ENCODE measurements around the gene COPS2. TPM values are rescaled to one million over a fixed set of nuclear protein-coding genes. Genes with fewer than 3 reads are reported as not detected.

The COPS2 gene
- polyA plus RNA-seq, 2 of the 4 experiments (the other 2 are of a cell fraction), result 64.8 to 66.6 TPM

- ATAC-seq (no peak), FAIRE-seq (no peak)
- POLR2A ChIA-PET, result no interaction called here
Measured at GRCh38 chr15:49199666-49200065, 44.3 kb upstream of the COPS2 start.

GRCh38 chr15:49196856-49197255 is 41.5 kb upstream of the COPS2 start:
- ChIA-PET POLR2A (no interaction called here), CTCF (interaction anchor here (0.6 kb wide), 1 partner anchor 472 kb away, joined by 3 read pairs; no protein-coding TSS in a partner anchor)
- H3K27ac ChIP-seq, result no peak overlapping the region
- no peaks in the 10 kb centered on the region for H3K4me1 ChIP-seq
- H3K4me3 ChIP-seq, result no peak overlapping the region
- FAIRE-seq, result no peak
- no peak for ATAC-seq
- no peak for TF ChIP-seq SREBF2 (IDR thresholded peaks at IDR 0.05)
- TF ChIP-seq RFX5 (IDR thresholded peaks at IDR 0.05), result no peak
- no peak for TF ChIP-seq E2F6 (IDR thresholded peaks at IDR 0.05; ENCODE audit: borderline replicate concordance, low read depth)
- no peak for TF ChIP-seq NR3C1 (IDR thresholded peaks at IDR 0.05)
- no peak for TF ChIP-seq NFE2L2 (conservative IDR thresholded peaks at IDR 0.05; ENCODE audit: low read length)
- TF ChIP-seq FOSL2 (IDR thresholded peaks at IDR 0.05), result no peak
- no peak for TF ChIP-seq FOSL2 (CRISPR knock-in tag; IDR thresholded peaks at IDR 0.05)
- no peak for TF ChIP-seq GATA3 (IDR thresholded peaks at IDR 0.05; ENCODE audit: borderline replicate concordance)
- TF ChIP-seq PBX3 (IDR thresholded peaks at IDR 0.05), result no peak
- no peak for TF ChIP-seq EHMT2 (IDR thresholded peaks at IDR 0.05; ENCODE audit: low read depth)
- no peak for DNase-seq (ENCODE audit: low read depth in 1 of 2, low spot score in 1 of 2)
- H3K4me2 ChIP-seq, result no peak overlapping the region
- H3K9me3 ChIP-seq, result no peaks in the 10 kb centered on the region
- 94% methylated on average over 4 of the region's 4 CpGs for WGBS (ENCODE audit: missing lambda C conversion rate)

More at GRCh38 chr15:49199666-49200065, 44.3 kb upstream of the COPS2 start:
- Histone ChIP-seq H3K9me3 (no peaks in the 10 kb centered on the region), H3K27ac (no peak overlapping the region), H3K4me3 (no peak overlapping the region), H3K4me2 (no peak overlapping the region), H3K4me1 (no peaks in the 10 kb centered on the region)
- DNase-seq (ENCODE audit: low read depth in 1 of 2, low spot score in 1 of 2), result no peak
- CTCF ChIA-PET, result no interaction called here
- TF ChIP-seq CBX2 (IDR thresholded peaks at IDR 0.05; ENCODE audit: borderline replicate concordance, low read depth), result no peak
- TF ChIP-seq ZNF302 (CRISPR knock-in tag; IDR thresholded peaks at IDR 0.05), result no peak
- no peak for TF ChIP-seq PHF8 (IDR thresholded peaks at IDR 0.05; ENCODE audit: borderline replicate concordance, low read depth)
- TF ChIP-seq ZFP36 (IDR thresholded peaks at IDR 0.05; ENCODE audit: borderline replicate concordance, partially characterized antibody), result no peak
- TF ChIP-seq POLR2AphosphoS2 (conservative IDR thresholded peaks at IDR 0.05; ENCODE audit: low read length), result no peak
- no peak for TF ChIP-seq REST (IDR thresholded peaks at IDR 0.05)
- TF ChIP-seq NFE2L2 (conservative IDR thresholded peaks at IDR 0.05; ENCODE audit: low read length), result no peak
- TF ChIP-seq TFCP2L1 (CRISPR knock-in tag; IDR thresholded peaks at IDR 0.05), result no peak
- no peak for TF ChIP-seq ZC3H11A (IDR thresholded peaks at IDR 0.05)
- no peak for TF ChIP-seq FOXS1 (CRISPR knock-in tag; IDR thresholded peaks at IDR 0.05)
- TF ChIP-seq TP53 (CRISPR knock-in tag; IDR thresholded peaks at IDR 0.05), result no peak
- TF ChIP-seq ATOH8 (CRISPR knock-in tag; IDR thresholded peaks at IDR 0.05; ENCODE audit: low read depth), result no peak
- no peak for TF ChIP-seq EHMT2 (IDR thresholded peaks at IDR 0.05; ENCODE audit: low read depth)
- no peak for TF ChIP-seq SMC3 (IDR thresholded peaks at IDR 0.05)
- TF ChIP-seq RCOR1 (IDR thresholded peaks at IDR 0.05; ENCODE audit: low read depth, low read length), result no peak
- WGBS (ENCODE audit: missing lambda C conversion rate), result 94% methylated on average over 3 of the region's 3 CpGs
